Activated naive CD8-positive, alpha-beta T cell treated with anti-CD3 and anti-CD28 coated beads, Interleukin-2, amount 10 ng/mL, durations not matched to agents 7 days and 5 days (primary cell): ENCODE data around the gene CHSY3. TPM values are rescaled to one million over a fixed set of nuclear protein-coding genes. Genes with fewer than 3 reads are reported as not detected.

Experiments
- ATAC-seq: fragments of 150-1000 bp; cut with Tn5 transposase; one replicate; pipeline ENCODE4 v1.10.0; 2021; ENCODE audit warnings: low read depth, moderate library complexity
- POLR2A ChIA-PET: fragments of 350-600 bp; sonication (Branson Sonifier 250); formaldehyde crosslinking; loops from one replicate; lab custom pipeline; 2021; ENCODE audit warnings: antibody characterized with exemption; lab: Charles Lee
- DNase-seq: peaks from one replicate; pipeline ENCODE4 v3.0.0; 2021
- H3K27ac Mint-ChIP-seq: one replicate; pipeline ENCODE4 v1.8.0; 2022; ENCODE audit warnings: mild to moderate bottlenecking, mixed read lengths
- H3K27me3 Mint-ChIP-seq: one replicate; pipeline ENCODE4 v1.8.0; 2022; ENCODE audit warnings: mild to moderate bottlenecking, moderate library complexity, mixed read lengths
- H3K36me3 Mint-ChIP-seq: one replicate; pipeline ENCODE4 v1.8.0; 2021; ENCODE audit warnings: mild to moderate bottlenecking, mixed read lengths
- H3K4me1 Mint-ChIP-seq: one replicate; pipeline ENCODE4 v1.8.0; 2021; ENCODE audit warnings: mixed read lengths
- H3K4me3 Mint-ChIP-seq: one replicate; pipeline ENCODE4 v1.8.0; 2022; ENCODE audit warnings: mild to moderate bottlenecking, moderate library complexity, mixed read lengths
- H3K9me3 Mint-ChIP-seq: one replicate; pipeline ENCODE4 v1.8.0; 2021; ENCODE audit warnings: mixed read lengths
- total RNA-seq, 2 experiments: library from RNA; stranded (reverse); gene quantifications; one replicate each; pipeline ENCODE4 v1.2.3, GENCODE V29; 2021

CHSY3 gene
- total RNA-seq, 2 experiments from 2014 or later: not detected

- POLR2A ChIA-PET: no interaction called here
- Mint-ChIP-seq H3K4me1 (no peaks in the 10 kb centered on the region), H3K4me3 (no peak overlapping the region), H3K27me3 (no peaks in the 10 kb centered on the region), H3K36me3 (no peaks in the 10 kb centered on the region), H3K27ac (no peak overlapping the region), H3K9me3 (no peaks in the 10 kb centered on the region)
- ATAC-seq: no peak
- no peak for DNase-seq
Observed at GRCh38 chr5:130055572-130055971, 151.3 kb downstream of the CHSY3 start.

GRCh38 chr5:130061746-130062145, 157.5 kb downstream of the CHSY3 start:
- no peak for ATAC-seq

GRCh38 chr5:130063603-130064002, 159.3 kb downstream of the CHSY3 start:
- DNase-seq (no peak), ATAC-seq (no peak)
- no peak overlapping the region for H3K27ac Mint-ChIP-seq
- H3K4me1 Mint-ChIP-seq: no peaks in the 10 kb centered on the region
- POLR2A ChIA-PET: no interaction called here
- no peaks in the 10 kb centered on the region for H3K9me3 Mint-ChIP-seq
- H3K27me3 Mint-ChIP-seq: no peaks in the 10 kb centered on the region
- no peaks in the 10 kb centered on the region for H3K36me3 Mint-ChIP-seq
- no peak overlapping the region for H3K4me3 Mint-ChIP-seq

More at GRCh38 chr5:130061746-130062145, 157.5 kb downstream of the CHSY3 start:
- POLR2A ChIA-PET: no interaction called here
- Mint-ChIP-seq H3K4me1 (no peaks in the 10 kb centered on the region), H3K9me3 (no peaks in the 10 kb centered on the region), H3K36me3 (no peaks in the 10 kb centered on the region), H3K4me3 (no peak overlapping the region), H3K27ac (no peak overlapping the region), H3K27me3 (no peaks in the 10 kb centered on the region)
- DNase-seq: no peak

- Mint-ChIP-seq H3K27ac (no peak overlapping the region), H3K4me1 (no peaks in the 10 kb centered on the region), H3K36me3 (no peaks in the 10 kb centered on the region), H3K9me3 (no peaks in the 10 kb centered on the region), H3K4me3 (no peak overlapping the region), H3K27me3 (no peaks in the 10 kb centered on the region)
- no peak for DNase-seq
- ATAC-seq: no peak
- POLR2A ChIA-PET: no interaction called here
Observed at GRCh38 chr5:130064484-130064883, 160.2 kb downstream of the CHSY3 start.

- POLR2A ChIA-PET: no interaction called here
- no peak for DNase-seq
- no peak overlapping the region for H3K4me3 Mint-ChIP-seq
- no peaks in the 10 kb centered on the region for H3K36me3 Mint-ChIP-seq
- no peaks in the 10 kb centered on the region for H3K9me3 Mint-ChIP-seq
- no peaks in the 10 kb centered on the region for H3K4me1 Mint-ChIP-seq
- no peak overlapping the region for H3K27ac Mint-ChIP-seq
- no peak for ATAC-seq
- H3K27me3 Mint-ChIP-seq: no peaks in the 10 kb centered on the region
Observed at GRCh38 chr5:130065617-130066016, 161.4 kb downstream of the CHSY3 start.

- Mint-ChIP-seq H3K36me3 (no peaks in the 10 kb centered on the region), H3K27me3 (no peaks in the 10 kb centered on the region)
- POLR2A ChIA-PET: no interaction called here
Observed at GRCh38 chr5:130066644-130067043, 162.4 kb downstream of the CHSY3 start.

GRCh38 chr5:130067364-130067763, 163.1 kb downstream of the CHSY3 start:
- Mint-ChIP-seq H3K27ac (no peak overlapping the region), H3K36me3 (no peaks in the 10 kb centered on the region), H3K27me3 (no peaks in the 10 kb centered on the region), H3K9me3 (no peaks in the 10 kb centered on the region), H3K4me3 (no peak overlapping the region), H3K4me1 (no peaks in the 10 kb centered on the region)
- no peak for ATAC-seq
- DNase-seq: no peak
- POLR2A ChIA-PET: no interaction called here

More at GRCh38 chr5:130066644-130067043, 162.4 kb downstream of the CHSY3 start:
- H3K27ac Mint-ChIP-seq: no peak overlapping the region
- DNase-seq (no peak), ATAC-seq (no peak)
- no peak overlapping the region for H3K4me3 Mint-ChIP-seq
- no peaks in the 10 kb centered on the region for H3K4me1 Mint-ChIP-seq
- H3K9me3 Mint-ChIP-seq: no peaks in the 10 kb centered on the region

GRCh38 chr5:130068101-130068500, 163.8 kb downstream of the CHSY3 start:
- Mint-ChIP-seq H3K4me1 (no peaks in the 10 kb centered on the region), H3K9me3 (no peaks in the 10 kb centered on the region), H3K27ac (no peak overlapping the region), H3K4me3 (no peak overlapping the region), H3K27me3 (no peaks in the 10 kb centered on the region), H3K36me3 (no peaks in the 10 kb centered on the region)
- POLR2A ChIA-PET: no interaction called here
- DNase-seq (no peak), ATAC-seq (no peak)

GRCh38 chr5:130068988-130069387, 164.7 kb downstream of the CHSY3 start:
- Mint-ChIP-seq H3K4me3 (no peak overlapping the region), H3K4me1 (no peaks in the 10 kb centered on the region), H3K27me3 (no peaks in the 10 kb centered on the region), H3K36me3 (no peaks in the 10 kb centered on the region), H3K9me3 (no peaks in the 10 kb centered on the region), H3K27ac (no peak overlapping the region)
- ATAC-seq (no peak), DNase-seq (no peak)
- POLR2A ChIA-PET: no interaction called here

- ATAC-seq: no peak
- H3K27ac Mint-ChIP-seq: no peak overlapping the region
- no peaks in the 10 kb centered on the region for H3K27me3 Mint-ChIP-seq
- H3K4me3 Mint-ChIP-seq: no peak overlapping the region
- POLR2A ChIA-PET: no interaction called here
- no peak for DNase-seq
- no peaks in the 10 kb centered on the region for H3K4me1 Mint-ChIP-seq
- no peaks in the 10 kb centered on the region for H3K9me3 Mint-ChIP-seq
- H3K36me3 Mint-ChIP-seq: no peaks in the 10 kb centered on the region
Observed at GRCh38 chr5:130074820-130075219, 170.6 kb downstream of the CHSY3 start.

GRCh38 chr5:130077007-130077406, 172.7 kb downstream of the CHSY3 start:
- Mint-ChIP-seq H3K36me3 (no peaks in the 10 kb centered on the region), H3K27ac (no peak overlapping the region), H3K9me3 (no peaks in the 10 kb centered on the region), H3K4me1 (no peaks in the 10 kb centered on the region), H3K4me3 (no peak overlapping the region), H3K27me3 (no peaks in the 10 kb centered on the region)
- DNase-seq: no peak
- POLR2A ChIA-PET: no interaction called here
- ATAC-seq: no peak

GRCh38 chr5:130078661-130079060, 174.4 kb downstream of the CHSY3 start:
- POLR2A ChIA-PET: no interaction called here
- Mint-ChIP-seq H3K4me1 (no peaks in the 10 kb centered on the region), H3K4me3 (no peak overlapping the region), H3K27ac (no peak overlapping the region), H3K9me3 (no peaks in the 10 kb centered on the region), H3K27me3 (no peaks in the 10 kb centered on the region), H3K36me3 (no peaks in the 10 kb centered on the region)
- DNase-seq: no peak
- ATAC-seq: no peak

GRCh38 chr5:130090569-130091270, 186.5 kb downstream of the CHSY3 start:
- POLR2A ChIA-PET: no interaction called here
- Mint-ChIP-seq H3K36me3 (no peaks in the 10 kb centered on the region), H3K4me3 (no peak overlapping the region), H3K27me3 (no peaks in the 10 kb centered on the region), H3K4me1 (no peaks in the 10 kb centered on the region), H3K27ac (no peak overlapping the region), H3K9me3 (no peaks in the 10 kb centered on the region)
- DNase-seq (no peak), ATAC-seq (no peak)

- Mint-ChIP-seq H3K27me3 (peaks cover 2% of the 10 kb centered on the region), H3K4me3 (no peak overlapping the region), H3K4me1 (no peaks in the 10 kb centered on the region), H3K9me3 (no peaks in the 10 kb centered on the region), H3K27ac (no peak overlapping the region), H3K36me3 (no peaks in the 10 kb centered on the region)
- POLR2A ChIA-PET: no interaction called here
- DNase-seq (no peak), ATAC-seq (no peak)
Observed at GRCh38 chr5:130092991-130093390, 188.7 kb downstream of the CHSY3 start.
